GM23338 (cell line): ENCODE measurements around the gene CNGB1. TPM values are rescaled to one million over a fixed set of nuclear protein-coding genes. Genes with fewer than 3 reads are reported as not detected.

Source experiments
- ATAC-seq: fragments of 200-7000 bp; cut with Tn5 transposase; 3 replicates; pipeline ENCODE4 v1.9.1; 2020
- DNase-seq: peaks from one replicate; pipeline ENCODE4 v3.0.0-alpha.2; 2015; ENCODE audit warnings: low spot score
- H2AFZ ChIP-seq: fragments of 200-600 bp; sonication (generic); 2 replicates; pipeline ENCODE4 v1.8.0; 2016; ENCODE audit warnings: antibody characterized with exemption, mild to moderate bottlenecking, moderate library complexity
- H3F3A ChIP-seq: fragments of 200-600 bp; sonication (generic); replicated peaks from 2 replicates; pipeline ENCODE4 v1.8.0; 2017; ENCODE audit warnings: antibody characterized with exemption, mixed run types, low read depth
- H3K27ac ChIP-seq: fragments of 200-600 bp; sonication (generic); 2 replicates; pipeline ENCODE4 v1.6.1; 2016; ENCODE audit warnings: low read depth
- H3K27me3 ChIP-seq: fragments of 200-600 bp; sonication (generic); 2 replicates; pipeline ENCODE4 v1.8.0; 2016; ENCODE audit warnings: mild to moderate bottlenecking, mixed run types, moderate library complexity; ENCODE audit not compliant: insufficient read depth
- H3K36me3 ChIP-seq: fragments of 200-600 bp; sonication (generic); 2 replicates; pipeline ENCODE4 v1.8.0; 2016; ENCODE audit warnings: mild to moderate bottlenecking; ENCODE audit not compliant: insufficient read depth
- H3K4me1 ChIP-seq: fragments of 200-600 bp; sonication (generic); 2 replicates; pipeline ENCODE4 v1.8.0; 2016; ENCODE audit warnings: mild to moderate bottlenecking, moderate library complexity; ENCODE audit not compliant: insufficient read depth
- H3K4me2 ChIP-seq: fragments of 200-600 bp; sonication (generic); 2 replicates; pipeline ENCODE4 v1.7.1; 2017; ENCODE audit warnings: mixed run types
- H3K4me3 ChIP-seq: fragments of 200-600 bp; sonication (generic); 2 replicates; pipeline ENCODE4 v1.6.1; 2016; ENCODE audit warnings: mixed run types
- H3K79me2 ChIP-seq: fragments of 200-600 bp; sonication (generic); replicated peaks from 2 replicates; pipeline ENCODE4 v1.8.0; 2017; ENCODE audit warnings: mild to moderate bottlenecking; ENCODE audit not compliant: insufficient read depth
- H3K9me2 ChIP-seq: fragments of 200-600 bp; sonication (generic); 2 replicates; pipeline ENCODE4 v1.8.0; 2017; ENCODE audit not compliant: insufficient read depth
- H4K20me1 ChIP-seq: fragments of 200-600 bp; sonication (generic); replicated peaks from 2 replicates; pipeline ENCODE4 v1.8.0; 2017; ENCODE audit warnings: mild to moderate bottlenecking; ENCODE audit not compliant: insufficient read depth
- H3K27ac Mint-ChIP-seq: 2 replicates; pipeline ENCODE4 v1.8.0; 2020; ENCODE audit warnings: inconsistent platforms, mild to moderate bottlenecking, moderate library complexity, mixed read lengths
- H3K27me3 Mint-ChIP-seq: 3 replicates; pipeline ENCODE4 v1.8.0; 2022; ENCODE audit warnings: low read depth, mild to moderate bottlenecking, moderate library complexity, mixed read lengths, inconsistent platforms; ENCODE audit not compliant: insufficient read depth, poor library complexity
- H3K36me3 Mint-ChIP-seq: 3 replicates; pipeline ENCODE4 v1.8.0; 2021; ENCODE audit warnings: low read depth, mild to moderate bottlenecking, inconsistent platforms, moderate library complexity, mixed read lengths
- H3K4me1 Mint-ChIP-seq: 3 replicates; pipeline ENCODE4 v1.8.0; 2020; ENCODE audit warnings: mild to moderate bottlenecking, inconsistent platforms, mixed read lengths
- H3K4me3 Mint-ChIP-seq: 3 replicates; pipeline ENCODE4 v1.8.0; 2021; ENCODE audit warnings: moderate library complexity, mild to moderate bottlenecking, inconsistent platforms, mixed read lengths
- H3K9me3 Mint-ChIP-seq: 3 replicates; pipeline ENCODE4 v1.8.0; 2020; ENCODE audit warnings: moderate library complexity, mild to moderate bottlenecking, inconsistent platforms, mixed read lengths
- CTCF ChIP-seq, 2 experiments: fragments of 200-600 bp in 1 of 2; sonication (generic) in 1 of 2; conservative IDR thresholded peaks; 2 replicates each; pipeline versions ENCODE4 v1.5.1 to v1.6.1; 2016 to 2017; ENCODE audit warnings: antibody characterized with exemption in 2 of 2, low read depth in 2 of 2, mild to moderate bottlenecking in 2 of 2, moderate library complexity in 1 of 2
- ETS1 ChIP-seq: IDR thresholded peaks from 2 replicates; pipeline ENCODE4 v1.6.1; 2016; ENCODE audit warnings: antibody characterized with exemption
- EZH2 ChIP-seq: fragments of 200-600 bp; sonication (generic); IDR thresholded peaks from one replicate; pipeline ENCODE4 v1.8.0; 2017; ENCODE audit warnings: antibody characterized with exemption, mild to moderate bottlenecking, low read depth; ENCODE audit not compliant: unreplicated experiment
- EZH2phosphoT487 ChIP-seq: fragments of 200-600 bp; sonication (generic); IDR thresholded peaks from one replicate; pipeline ENCODE4 v1.8.1; 2018; ENCODE audit warnings: antibody characterized with exemption; ENCODE audit not compliant: unreplicated experiment
- NANOG ChIP-seq: IDR thresholded peaks from 2 replicates; pipeline ENCODE4 v1.6.1; 2016; ENCODE audit warnings: antibody characterized with exemption, borderline replicate concordance
- POLR2AphosphoS5 ChIP-seq: IDR thresholded peaks from 2 replicates; pipeline ENCODE4 v1.6.1; 2016; ENCODE audit warnings: antibody characterized with exemption, low read depth
- STAT1 ChIP-seq: IDR thresholded peaks from one replicate; pipeline ENCODE4 v1.6.1; 2016; ENCODE audit warnings: antibody characterized with exemption; ENCODE audit not compliant: unreplicated experiment
- ZNF114 ChIP-seq: fragments of 250-450 bp; sonication (Bioruptor Pico); IDR thresholded peaks from 2 replicates; pipeline ENCODE4 v1.5.0; 2020; ENCODE audit warnings: mild to moderate bottlenecking, moderate library complexity
- ZNF331 ChIP-seq: fragments of 250-450 bp; sonication (Bioruptor Pico); IDR thresholded peaks from 2 replicates; pipeline ENCODE4 v1.5.0; 2020; ENCODE audit warnings: low read depth, mild to moderate bottlenecking, moderate library complexity
- ZNF462 ChIP-seq: fragments of 250-450 bp; sonication (Bioruptor Pico); IDR thresholded peaks from 2 replicates; pipeline ENCODE4 v1.5.0; 2020; ENCODE audit warnings: mild to moderate bottlenecking, moderate library complexity
- polyA plus RNA-seq: library from polyadenylated mRNA; unstranded; fragments of >200 nt; fragmentation: Nextera tagmentation; extraction: Ambion mirVana; gene quantifications from 2 replicates; pipeline ENCODE4 v1.2.1, GENCODE V29; 2016
- total RNA-seq: library from RNA; depleted of rRNA; stranded (reverse); fragments of >200 nt; shearing (Covaris generic); gene quantifications from 2 replicates; pipeline ENCODE4 v1.2.3, GENCODE V29; 2014

Gene CNGB1
- total and polyA plus RNA-seq, 2 experiments from 2014 or later = not detected

GRCh38 chr16:57999366-57999970 lies 28.5 kb upstream of the CNGB1 start:
- H3K27me3 ChIP-seq = no peaks in the 10 kb centered on the region
- no peak overlapping the region for H2AFZ ChIP-seq
- Mint-ChIP-seq H3K9me3 (no peaks in the 10 kb centered on the region; the same call in 2 of the 3 replicates), H3K27ac (no peak overlapping the region), H3K27me3 (peaks cover 12% of the 10 kb centered on the region), H3K4me1 (peaks cover 24% of the 10 kb centered on the region), H3K36me3 (peaks cover 29% of the 10 kb centered on the region), H3K4me3 (peak overlapping the region; percentile 64)
- peaks cover 1% of the 10 kb centered on the region for H3K36me3 ChIP-seq
- no peak overlapping the region for H3K27ac ChIP-seq
- no peaks in the 10 kb centered on the region for H3K9me2 ChIP-seq
- H3K4me3 ChIP-seq = peak overlapping the region; percentile 95
- H3K4me1 ChIP-seq = peaks cover 8% of the 10 kb centered on the region
- DNase-seq (no peak), ATAC-seq (no peak)
- peaks cover 7% of the 10 kb centered on the region for H3F3A ChIP-seq
- H3K4me2 ChIP-seq = peak overlapping the region; percentile 88
- peaks cover 3% of the 10 kb centered on the region; the same call in 1 of the 2 replicates for H4K20me1 ChIP-seq
- TF ChIP-seq ZNF331 (CRISPR knock-in tag) (no peak), CTCF (conservative IDR thresholded peaks at IDR 0.05; ENCODE audit: low read depth in 2 of 2) (peak in 1 of 2 experiments; percentile 21; a peak in 1 of 4 replicates), STAT1 (no peak), ETS1 (no peak), POLR2AphosphoS5 (no peak), EZH2 (no peak)
- H3K79me2 ChIP-seq = 0 out of 2 replicates have a peak, but pooled peaks cover 6% of the 10 kb centered on the region

- H3K4me1 Mint-ChIP-seq = peaks cover 24% of the 10 kb centered on the region
- H3K27me3 Mint-ChIP-seq = peaks cover 12% of the 10 kb centered on the region
- H3K27ac Mint-ChIP-seq = no peak overlapping the region
- H3K4me3 ChIP-seq = peak overlapping the region; percentile 95; the same call in 1 of the 2 replicates
- H3K36me3 ChIP-seq = no peaks in the 10 kb centered on the region; the same call in 1 of the 2 replicates
- H3K27ac ChIP-seq = no peak overlapping the region
- no peaks in the 10 kb centered on the region for H3K9me2 ChIP-seq
- H3K9me3 Mint-ChIP-seq = no peaks in the 10 kb centered on the region; the same call in 2 of the 3 replicates
- DNase-seq = no peak
- H3K4me2 ChIP-seq = peak overlapping the region; percentile 88; the same call in 1 of the 2 replicates
- H3K27me3 ChIP-seq = no peaks in the 10 kb centered on the region
- peaks cover under 1% of the 10 kb centered on the region; the same call in 1 of the 2 replicates for H4K20me1 ChIP-seq
- 0 out of 2 replicates have a peak, but pooled peaks cover 6% of the 10 kb centered on the region for H3K79me2 ChIP-seq
- TF ChIP-seq ZNF114 (CRISPR knock-in tag) = no peak
- TF ChIP-seq NANOG = no peak
- TF ChIP-seq ZNF462 (CRISPR knock-in tag) = no peak
- TF ChIP-seq STAT1 = no peak
- TF ChIP-seq EZH2phosphoT487 = no peak
- H3F3A ChIP-seq = peaks cover 7% of the 10 kb centered on the region
- H2AFZ ChIP-seq = no peak overlapping the region
- peaks cover 24% of the 10 kb centered on the region for H3K36me3 Mint-ChIP-seq
- H3K4me1 ChIP-seq = peaks cover 8% of the 10 kb centered on the region
- no peak for ATAC-seq
- H3K4me3 Mint-ChIP-seq = peak overlapping the region; percentile 64
Observed at GRCh38 chr16:57998992-57999365, 28.1 kb upstream of the CNGB1 start.
